Measurements from ENCODE around the gene RPL5. TPM values are rescaled to one million over a fixed set of nuclear protein-coding genes. Genes with fewer than 3 reads are reported as not detected.

RPL5 gene
- total and polyA plus RNA-seq, 2 donors (not counting 1 experiment from before 2014, with no cell fraction given), result 1,104 to 1,477 TPM

DNA sequence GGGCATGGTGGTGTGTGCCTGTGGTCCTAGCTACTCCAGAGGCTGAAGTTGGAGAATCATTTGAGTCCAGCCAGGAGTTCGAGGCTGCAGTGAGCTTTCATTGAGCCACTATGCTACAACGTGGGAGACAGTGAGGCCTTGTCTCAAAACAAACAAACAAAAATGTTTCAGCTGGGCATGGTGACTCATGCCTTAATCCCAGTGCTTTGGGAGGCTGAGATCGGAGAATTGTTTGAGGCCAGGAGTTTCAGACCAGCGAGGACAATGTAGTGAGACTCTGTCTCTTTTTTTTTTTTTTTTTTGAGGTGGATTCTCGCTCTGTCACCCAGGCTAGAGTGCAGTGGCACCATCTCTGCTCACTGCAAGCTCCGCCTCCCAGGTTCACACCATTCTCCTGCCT lies 5.0 kb upstream of the RPL5 start:
- no CpG with 5 or more reads among the region's 6 CpGs for WGBS (ENCODE audit: insufficient coverage)

More for the DNA sequence above, 5.0 kb upstream of the RPL5 start:
- no peaks in the 10 kb centered on the region for H3K27me3 Mint-ChIP-seq
- H3K4me3 ChIP-seq (ENCODE audit: control extremely low read depth in 1 of 5, extremely low read depth in 1 of 5, insufficient read depth in 1 of 5, low read depth in 2 of 5, low read length in 4 of 5), result no peak overlapping the region
- ATAC-seq (ENCODE audit: low read depth) (no peak), DNase-seq (no peak)
- H2AFZ ChIP-seq (ENCODE audit: insufficient read depth, low read depth, low read length, poor library complexity, severe bottlenecking), result no peak overlapping the region
- no peaks in the 10 kb centered on the region for H3K36me3 ChIP-seq (replicated peaks in 1 of 2; ENCODE audit: control extremely low read depth in 1 of 2, control insufficient read depth in 1 of 2, extremely low read depth in 1 of 2, insufficient read depth in 2 of 2, low read length in 1 of 2)
- CTCF ChIA-PET, result no interaction called here
- intact Hi-C loops (cut with micrococcal nuclease), result no loop called here
- no peaks in the 10 kb centered on the region for H3K9me3 Mint-ChIP-seq (ENCODE audit: insufficient read depth)
- peaks cover 2% of the 10 kb centered on the region for H3K79me2 ChIP-seq (ENCODE audit: control insufficient read depth, insufficient read depth, low read length)
- no peak for TF ChIP-seq EZH2 (IDR thresholded peaks at IDR 0.05; ENCODE audit: borderline replicate concordance, insufficient read depth, low read depth, low read length, poor library complexity, severe bottlenecking)
- no peak for TF ChIP-seq CTCF (IDR thresholded peaks at IDR 0.05)
- H3K4me1 ChIP-seq (ENCODE audit: control insufficient read depth in 2 of 2, insufficient read depth in 2 of 2, low read length in 2 of 2), result peaks cover 0 to 5% of the 10 kb centered on the region in 2 donors
- no peaks in the 10 kb centered on the region for H4K20me1 ChIP-seq (ENCODE audit: control insufficient read depth, insufficient read depth, low read length, poor library complexity, severe bottlenecking)
- H3K27ac Mint-ChIP-seq, result no peak overlapping the region
- no peak overlapping the region for H3K27ac ChIP-seq (ENCODE audit: low read length in 2 of 2)
- POLR2A ChIA-PET, result no interaction called here
- H3K27me3 ChIP-seq (replicated peaks in 1 of 4; ENCODE audit: control extremely low read depth in 1 of 4, control insufficient read depth in 3 of 4, insufficient read depth in 4 of 4, low read length in 3 of 4), result no peaks in the 10 kb centered on the region
- peaks cover 2% of the 10 kb centered on the region for H3K4me1 Mint-ChIP-seq
- no peak overlapping the region for H3K4me3 Mint-ChIP-seq
- no peaks in the 10 kb centered on the region for H3K9me3 ChIP-seq (ENCODE audit: control extremely low read depth in 1 of 3, control insufficient read depth in 2 of 3, insufficient read depth in 1 of 3, low read length in 2 of 3)
- no peak overlapping the region for H3K9ac ChIP-seq (ENCODE audit: low read length)
- H3K4me2 ChIP-seq (replicated peaks; ENCODE audit: low read depth, low read length, poor library complexity, severe bottlenecking), result no peak overlapping the region
